ENCODE measurements around the gene KRT7.
"Not testable (repeated sequence)": the region's sequence is repeated elsewhere in the genome, so short reads cannot be mapped to it uniquely, and the experiment has no call there.

The KRT7 gene

DNA sequence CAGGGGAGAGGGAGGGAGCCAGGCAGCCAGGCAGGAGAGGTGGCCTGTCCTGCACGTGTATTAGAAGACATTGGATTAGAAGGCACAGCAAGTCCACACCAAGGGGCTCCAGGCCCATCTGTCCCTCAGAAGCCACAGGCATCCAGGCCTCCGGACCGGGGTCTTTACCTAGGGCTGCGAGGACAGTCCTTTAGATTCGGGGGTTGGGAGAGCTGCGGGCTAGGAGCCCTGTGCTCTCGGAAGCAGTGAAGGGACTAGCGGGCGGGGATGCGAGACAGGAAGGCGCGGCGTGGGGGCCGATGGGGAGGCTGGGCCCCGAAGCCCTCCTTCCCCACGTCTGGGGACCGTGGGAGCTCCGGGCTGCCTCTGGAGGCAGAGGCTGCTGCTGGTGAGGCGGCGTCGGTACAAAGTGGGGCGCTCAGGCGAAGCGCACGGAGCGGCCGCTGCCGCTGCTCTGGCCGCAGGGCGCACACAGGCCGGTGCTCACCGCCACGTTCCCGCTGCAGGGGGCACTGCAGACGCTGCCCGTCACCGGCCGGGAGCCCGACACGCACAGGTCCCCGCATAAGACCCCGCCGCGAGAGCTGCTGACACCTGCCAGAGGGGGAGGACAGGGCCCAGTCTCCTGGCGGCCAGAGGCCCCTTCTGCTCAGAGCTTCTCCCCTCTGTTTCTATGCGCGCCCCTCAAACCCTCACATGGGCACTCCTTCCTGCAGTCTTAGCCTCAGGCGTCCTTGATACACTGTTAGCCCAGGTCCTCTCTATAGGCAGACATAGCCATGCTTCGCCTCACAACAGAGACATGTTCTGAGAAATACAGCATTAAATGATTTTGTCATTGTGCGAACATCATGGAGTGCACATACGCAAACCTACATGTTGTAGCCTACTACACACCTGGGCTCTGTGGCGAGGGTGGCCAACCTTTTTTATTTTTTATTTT, 17.3 kb downstream of the KRT7 start:
- H3K4me3 ChIP-seq: peak overlapping the region; percentile 39
- peak; percentile 68 for DNase-seq (ENCODE audit: low spot score)
- H3K27ac ChIP-seq: peak overlapping the region; percentile 78 to 84
- TF ChIP-seq, protein P1, sequence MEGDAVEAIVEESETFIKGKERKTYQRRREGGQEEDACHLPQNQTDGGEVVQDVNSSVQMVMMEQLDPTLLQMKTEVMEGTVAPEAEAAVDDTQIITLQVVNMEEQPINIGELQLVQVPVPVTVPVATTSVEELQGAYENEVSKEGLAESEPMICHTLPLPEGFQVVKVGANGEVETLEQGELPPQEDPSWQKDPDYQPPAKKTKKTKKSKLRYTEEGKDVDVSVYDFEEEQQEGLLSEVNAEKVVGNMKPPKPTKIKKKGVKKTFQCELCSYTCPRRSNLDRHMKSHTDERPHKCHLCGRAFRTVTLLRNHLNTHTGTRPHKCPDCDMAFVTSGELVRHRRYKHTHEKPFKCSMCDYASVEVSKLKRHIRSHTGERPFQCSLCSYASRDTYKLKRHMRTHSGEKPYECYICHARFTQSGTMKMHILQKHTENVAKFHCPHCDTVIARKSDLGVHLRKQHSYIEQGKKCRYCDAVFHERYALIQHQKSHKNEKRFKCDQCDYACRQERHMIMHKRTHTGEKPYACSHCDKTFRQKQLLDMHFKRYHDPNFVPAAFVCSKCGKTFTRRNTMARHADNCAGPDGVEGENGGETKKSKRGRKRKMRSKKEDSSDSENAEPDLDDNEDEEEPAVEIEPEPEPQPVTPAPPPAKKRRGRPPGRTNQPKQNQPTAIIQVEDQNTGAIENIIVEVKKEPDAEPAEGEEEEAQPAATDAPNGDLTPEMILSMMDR (IDR thresholded peaks at IDR 0.05): no peak

DNA sequence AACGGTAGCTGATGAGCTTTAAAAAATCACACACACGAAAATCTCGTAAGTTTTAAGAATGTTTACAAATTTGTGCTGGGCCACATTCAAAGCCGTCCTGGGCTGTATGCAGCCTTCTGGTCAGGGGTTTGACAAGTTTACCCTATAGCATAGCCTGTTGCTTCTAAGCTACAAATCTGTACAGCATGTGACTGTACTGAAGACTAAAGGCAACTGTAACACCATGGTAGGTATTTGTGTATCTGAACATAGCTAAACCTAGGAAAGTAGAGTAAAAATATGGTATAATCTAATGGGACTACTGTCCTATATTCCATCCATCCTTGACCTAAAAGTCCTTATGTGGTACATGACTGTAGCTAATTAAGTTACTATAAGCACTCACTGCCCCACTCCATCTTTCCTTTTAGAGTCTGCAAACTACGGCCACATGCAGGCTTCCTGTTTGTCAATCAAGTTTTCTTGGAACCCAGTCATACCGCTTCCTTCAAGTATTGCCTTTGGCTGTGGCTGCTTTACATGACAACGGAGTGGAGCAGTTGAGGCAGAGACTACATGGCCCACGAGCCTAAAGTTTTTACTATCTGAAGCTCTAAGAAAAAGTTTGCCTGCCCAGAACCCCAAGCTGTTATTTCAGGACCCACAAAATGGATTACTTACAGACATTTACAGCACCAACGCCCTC, 18.5 kb downstream of the KRT7 start:
- Histone ChIP-seq H3K4me3 (no peak overlapping the region), H3K27ac (no peak overlapping the region)
- TF ChIP-seq, protein P1 (IDR thresholded peaks at IDR 0.05): no peak
- peak; percentile 38 for DNase-seq (ENCODE audit: low spot score)

DNA sequence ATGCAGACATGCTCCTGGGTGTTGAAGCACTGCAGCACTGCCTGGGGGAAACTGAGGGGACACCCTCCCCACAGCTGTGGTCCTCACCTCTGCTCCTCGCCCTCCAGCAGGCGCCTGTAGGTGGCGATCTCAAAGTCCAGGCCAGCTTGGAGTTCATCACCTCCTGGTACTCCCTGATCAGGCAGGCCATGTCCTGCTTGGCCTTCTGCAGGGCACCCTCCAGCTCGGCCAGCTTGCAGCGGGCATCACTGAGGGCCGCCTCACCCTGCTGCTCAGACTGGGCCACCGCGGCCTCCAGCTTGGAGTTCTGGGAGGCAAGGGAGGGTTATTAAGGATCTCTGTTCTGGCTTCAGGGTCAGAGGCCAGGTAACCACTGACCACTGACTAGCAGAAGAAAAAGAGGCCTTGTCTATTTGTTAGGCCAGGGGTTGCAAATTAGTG, 19.2 kb downstream of the KRT7 start:
- DNase-seq (ENCODE audit: low spot score); H3K4me3 ChIP-seq; H3K27ac ChIP-seq: not testable (repeated sequence)

DNA sequence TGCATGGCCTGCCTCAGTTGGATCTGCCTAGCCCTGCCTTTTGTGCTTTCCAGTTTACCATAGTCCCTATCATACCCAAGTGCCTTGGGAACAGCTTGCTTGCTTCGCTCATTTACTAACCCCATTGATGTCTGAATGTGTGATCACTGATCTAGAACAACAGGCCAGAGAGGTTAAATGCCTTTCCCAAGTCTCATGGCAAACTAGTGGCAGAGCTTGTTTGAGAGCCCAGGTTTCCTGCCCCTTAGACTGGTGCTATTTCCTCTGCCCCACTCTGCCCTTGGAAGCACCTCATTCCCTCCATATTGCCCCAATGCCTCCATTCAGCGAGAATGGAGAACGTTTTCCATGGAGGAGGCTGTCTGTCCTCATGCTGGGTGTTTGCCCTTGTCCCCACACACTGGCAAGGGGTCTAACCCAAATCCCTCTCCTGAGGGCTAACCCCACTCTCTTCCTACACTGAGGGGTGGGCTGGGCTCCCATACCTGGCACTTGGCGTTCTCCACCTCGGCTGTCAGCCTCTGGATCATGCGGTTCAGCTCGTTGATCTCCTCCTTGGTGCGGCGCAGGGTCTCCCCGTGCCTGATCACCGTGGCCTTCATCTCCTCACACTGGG, 19.8 kb downstream of the KRT7 start:
- TF ChIP-seq, protein P1 (IDR thresholded peaks at IDR 0.05): no peak
- no peak overlapping the region for H3K4me3 ChIP-seq
- no peak overlapping the region for H3K27ac ChIP-seq
- DNase-seq (ENCODE audit: low spot score): no peak

DNA sequence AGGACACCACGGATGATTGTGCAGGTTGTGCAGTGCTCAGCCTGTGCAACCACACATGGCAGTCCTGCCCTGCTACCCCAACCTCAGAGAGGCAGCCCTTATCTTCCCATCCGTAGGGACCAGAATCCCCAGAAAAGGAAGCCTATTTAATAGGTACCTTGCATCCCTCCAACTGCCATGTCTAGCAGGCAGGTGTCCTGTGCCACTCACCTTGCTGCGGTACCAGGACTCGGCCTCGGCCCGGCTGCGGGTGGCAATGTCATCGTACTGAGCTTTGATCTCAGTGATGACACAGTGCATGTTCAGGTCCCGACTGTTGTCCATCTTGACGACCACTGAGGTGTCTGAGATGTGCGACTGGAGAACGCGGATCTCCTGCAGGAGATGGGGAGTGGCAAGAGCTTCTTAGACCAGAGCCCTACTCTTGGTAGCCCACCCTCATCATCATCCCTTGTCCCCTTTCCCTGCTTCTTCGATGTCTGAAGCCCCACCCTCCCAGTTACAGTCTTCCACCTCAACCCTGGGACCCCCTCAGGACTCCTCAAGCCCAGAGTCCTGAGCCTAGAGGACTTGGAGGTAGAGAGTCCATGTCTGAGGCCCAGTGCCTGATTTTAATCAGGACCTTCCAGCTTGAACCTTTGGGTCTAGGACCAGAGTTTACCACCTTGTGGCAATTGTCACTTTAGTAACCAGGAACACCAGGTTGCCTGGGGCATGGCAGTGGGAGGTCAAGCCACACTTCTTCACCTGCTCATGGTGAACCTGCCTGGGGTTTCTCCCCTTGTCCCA, 20.5 kb downstream of the KRT7 start:
- TF ChIP-seq, protein P1 (IDR thresholded peaks at IDR 0.05): no peak
- no peak for DNase-seq (ENCODE audit: low spot score)
- Histone ChIP-seq H3K4me3 (no peak overlapping the region), H3K27ac (no peak overlapping the region)

DNA sequence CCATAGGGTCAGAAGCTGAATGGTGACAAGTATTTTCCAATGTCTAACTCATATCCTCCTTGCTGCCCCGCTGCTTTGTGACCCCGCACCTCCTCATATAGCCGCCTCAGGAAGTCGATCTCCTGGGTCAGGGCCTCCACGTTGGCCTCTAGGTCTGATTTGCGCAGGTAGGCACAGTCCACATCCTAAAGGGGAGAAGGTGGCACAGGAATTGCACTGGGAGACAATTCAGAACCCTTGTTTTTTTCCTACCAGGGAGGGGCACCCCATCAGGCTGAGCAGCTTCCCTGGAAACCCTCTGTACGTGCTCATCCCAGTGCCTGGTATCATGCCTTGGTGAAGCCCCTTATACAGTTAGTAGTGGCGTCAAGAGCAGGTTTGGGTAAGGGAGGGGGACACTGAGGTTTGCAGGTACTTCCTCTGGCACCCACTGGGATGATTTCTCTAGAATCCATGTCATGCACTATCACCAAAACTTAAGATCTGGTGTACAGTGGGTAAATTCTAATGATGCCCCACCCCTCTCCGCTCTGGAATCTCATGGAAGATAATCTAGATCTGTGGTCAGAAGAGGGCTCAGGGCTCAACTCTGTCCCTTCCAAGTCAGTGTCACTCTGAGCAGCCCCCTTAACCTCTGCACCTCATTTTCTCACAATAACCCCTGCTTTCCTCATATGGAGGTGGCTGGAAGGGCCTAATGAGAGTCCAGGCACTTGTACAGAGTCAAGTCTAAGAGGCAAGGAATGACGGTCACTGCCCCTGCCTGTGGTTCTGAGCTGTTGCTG, 21.3 kb downstream of the KRT7 start:
- Histone ChIP-seq H3K4me3 (no peak overlapping the region), H3K27ac (no peak overlapping the region)
- DNase-seq (ENCODE audit: low spot score): no peak
- TF ChIP-seq, protein P1 (IDR thresholded peaks at IDR 0.05): no peak

Data from coronary artery (tissue), 2 donors.